Endothelial cell of umbilical vein (primary cell): ENCODE measurements around the gene PRRX2. TPM values are rescaled to one million over a fixed set of nuclear protein-coding genes. Genes with fewer than 3 reads are reported as not detected.
A peak's percentile ranks its signal among the peaks of the same experiment; 100 is the strongest.

Experiments used
- Bru-seq: library from RNA; stranded (reverse); fragments of 400-500 nt; gene quantifications from one replicate; lab custom pipeline; 2021; lab: Mats Ljungman, UMichigan
- BruChase-seq, 2 experiments: library from RNA; stranded (reverse); fragments of 400-500 nt; gene quantifications; one replicate each; lab custom pipeline; 2021; lab: Mats Ljungman, UMichigan
- BruUV-seq: library from RNA; stranded (reverse); fragments of 400-500 nt; replicated peaks from 2 replicates; lab custom pipeline; 2021; lab: Mats Ljungman, UMichigan
- CTCF ChIA-PET: fragments of 300-600, 350-600 bp; sonication (Branson Sonifier 250); formaldehyde crosslinking; loops from one replicate; lab custom pipeline; 2021; ENCODE audit warnings: antibody characterized with exemption, inconsistent platforms; lab: Charles Lee
- POLR2A ChIA-PET: fragments of 300-600, 350-600 bp; sonication (Branson Sonifier 250); formaldehyde crosslinking; loops from one replicate; lab custom pipeline; 2021; ENCODE audit warnings: antibody characterized with exemption, inconsistent platforms; lab: Charles Lee
- DNase-seq: peaks from one replicate; pipeline ENCODE4 v3.0.0-alpha.2; 2011; ENCODE audit warnings: low read depth, low spot score
- FAIRE-seq: peaks from 2 replicates; lab custom pipeline; 2011; peaks lifted over from hg19 to GRCh38; lab: Jason Lieb, UNC
- H2AFZ ChIP-seq: 2 replicates; pipeline ENCODE4 v1.6.0; 2012; ENCODE audit warnings: low read depth, low read length, control low read depth, inconsistent platforms
- H3K27ac ChIP-seq: 2 replicates; pipeline ENCODE4 v1.5.1; 2011; ENCODE audit warnings: low read depth, mild to moderate bottlenecking, control low read depth, low read length, moderate library complexity; ENCODE audit not compliant: insufficient read depth
- H3K27me3 ChIP-seq, 2 experiments: 2 replicates each; pipeline versions ENCODE4 v1.6.0 to v1.6.1; 2011; ENCODE audit warnings: low read length in 2 of 2, mixed read lengths in 1 of 2; ENCODE audit not compliant: control insufficient read depth in 2 of 2, insufficient read depth in 2 of 2
- H3K36me3 ChIP-seq, 2 experiments: 2 replicates in 1 of 2; 3 replicates in 1 of 2; pipeline ENCODE4 v1.5.1; 2011; ENCODE audit warnings: low read length in 2 of 2, mild to moderate bottlenecking in 1 of 2, moderate library complexity in 1 of 2; ENCODE audit not compliant: control insufficient read depth in 2 of 2, insufficient read depth in 2 of 2; ENCODE audit errors: extremely low read depth in 1 of 2
- H3K4me1 ChIP-seq: 3 replicates; pipeline ENCODE4 v1.5.1; 2011; ENCODE audit warnings: mild to moderate bottlenecking, low read length; ENCODE audit not compliant: control insufficient read depth, insufficient read depth; ENCODE audit errors: extremely low read depth
- H3K4me2 ChIP-seq: 2 replicates; pipeline ENCODE4 v1.6.1; 2011; ENCODE audit warnings: low read length, control low read depth, mixed read lengths; ENCODE audit not compliant: insufficient read depth
- H3K4me3 ChIP-seq, 3 experiments: fragments of 200-600 bp in 1 of 3; sonication (generic), shearing (Covaris generic) in 1 of 3; replicated peaks in 1 of 3; 2 replicates each; pipeline ENCODE4 v1.5.1; 2011 to 2016; ENCODE audit warnings: control low read depth in 3 of 3, low read length in 3 of 3, mild to moderate bottlenecking in 2 of 3, inconsistent platforms in 1 of 3, low read depth in 1 of 3, moderate library complexity in 1 of 3; ENCODE audit not compliant: insufficient read depth in 1 of 3
- H3K79me2 ChIP-seq: 2 replicates; pipeline ENCODE4 v1.6.0; 2012; ENCODE audit warnings: low read length, inconsistent platforms; ENCODE audit not compliant: control insufficient read depth, insufficient read depth
- H3K9ac ChIP-seq: replicated peaks from 2 replicates; pipeline ENCODE3; 2011; ENCODE audit warnings: low read length, control low read depth; ENCODE audit not compliant: insufficient read depth; ENCODE audit errors: extremely low read depth
- H3K9me1 ChIP-seq: replicated peaks from 3 replicates; pipeline ENCODE4 v1.6.0; 2011; ENCODE audit warnings: mild to moderate bottlenecking, low read length; ENCODE audit not compliant: control insufficient read depth, insufficient read depth; ENCODE audit errors: extremely low read depth
- H3K9me3 ChIP-seq: replicated peaks from 2 replicates; pipeline ENCODE4 v1.5.1; 2012; ENCODE audit warnings: low read length, inconsistent platforms; ENCODE audit not compliant: control insufficient read depth, insufficient read depth
- H4K20me1 ChIP-seq: replicated peaks from 2 replicates; pipeline ENCODE3; 2011; ENCODE audit warnings: mild to moderate bottlenecking, low read length; ENCODE audit not compliant: control insufficient read depth, insufficient read depth; ENCODE audit errors: extremely low read depth
- EZH2 ChIP-seq: IDR thresholded peaks from 2 replicates; pipeline ENCODE4 v1.6.1; 2012; ENCODE audit warnings: borderline replicate concordance, low read depth, mild to moderate bottlenecking, moderate library complexity, low read length, inconsistent platforms; ENCODE audit not compliant: severe bottlenecking
- JUN ChIP-seq: IDR thresholded peaks from 2 replicates; pipeline ENCODE4 v1.6.1; 2011; ENCODE audit warnings: borderline replicate concordance, low read depth; ENCODE audit not compliant: insufficient read length, insufficient read depth
- POLR2AphosphoS5 ChIP-seq: IDR thresholded peaks from 2 replicates; pipeline ENCODE4 v1.6.1; 2012; ENCODE audit warnings: low read depth, mild to moderate bottlenecking, control low read depth, low read length, moderate library complexity; ENCODE audit not compliant: insufficient read depth
- dilution Hi-C: fragments of 300-500 bp; cut with MboI; formaldehyde crosslinking; loops from one replicate; pipeline ENCODE4 v1.15.0; 2019; ENCODE audit warnings: low sequenced_read_pairs; ENCODE audit not compliant: extremely low pct_ligation_motif_present
- intact Hi-C: fragments of 100-400 bp; cut with micrococcal nuclease; formaldehyde crosslinking; loops from one replicate; pipeline ENCODE4 v1.10.0; 2022
- long read RNA-seq: library from polyadenylated mRNA; stranded (forward); transcript quantifications from one replicate; pipeline ENCODE4 v2.0.0, GENCODE V29; 2021
- polyA minus RNA-seq, 3 experiments: library from RNA; depleted of rRNA, polyadenylated mRNA; stranded (reverse); fragments of >200 nt; gene quantifications; 1 replicate in 1 of 3; 2 replicates in 2 of 3; pipeline ENCODE4 v1.2.3, GENCODE V29; 2011
- polyA plus RNA-seq, 4 experiments: library from polyadenylated mRNA; depleted of rRNA in 3 of 4; stranded (reverse) in 3 of 4; unstranded in 1 of 4; fragments of >200 nt; gene quantifications; 2 replicates each; pipeline versions ENCODE4 v1.2.1 to v1.2.3, GENCODE V29; 2011 to 2012; ENCODE audit warnings: missing spikeins in 1 of 4
- total RNA-seq: library from RNA; stranded (reverse); gene quantifications from 2 replicates; pipeline ENCODE4 v1.2.3, GENCODE V29; 2021
- TF ChIP-seq, protein P1 (sequence below), 2 donors: IDR thresholded peaks; 1 replicate in 1 of 2; 2 replicates in 1 of 2; pipeline ENCODE4 v1.5.1; 2011; ENCODE audit warnings: low read length in 2 of 2, mild to moderate bottlenecking in 2 of 2, moderate library complexity in 2 of 2, control low read depth in 1 of 2, inconsistent platforms in 1 of 2, low read depth in 1 of 2; ENCODE audit not compliant: insufficient read depth in 1 of 2; ENCODE audit errors: extremely low read depth in 1 of 2

PRRX2 gene
- 0.32 and 0.77 TPM in 2 replicates for total RNA-seq
- 0.19 and 0.30 TPM in 2 replicates for polyA plus RNA-seq
- polyA plus RNA-seq (2011; cell fraction: cytosol; rRNA removed) = 0.06 and 0.08 TPM in 2 replicates
- not detected in 2 replicates for polyA plus RNA-seq (2011; cell fraction: nucleus; rRNA removed)
- polyA plus RNA-seq (2012) = 0.78 and 2.2 TPM in 2 replicates
- not detected in 2 replicates for polyA minus RNA-seq
- polyA minus RNA-seq (2011; cell fraction: cytosol; rRNA and poly(A)+ RNA removed) = not detected
- not detected in 2 replicates for polyA minus RNA-seq (2011; cell fraction: nucleus; rRNA and poly(A)+ RNA removed)
- Bru-seq, nascent RNA = percentile 14 among the genes with signal in this experiment
- BruChase-seq, experiment 1, labeled RNA remaining after a 6-hour chase = percentile 14 among the genes with signal in this experiment
- BruChase-seq, experiment 2, labeled RNA remaining after a 2-hour chase = percentile 12 among the genes with signal in this experiment
- long read RNA-seq, partial matches to known transcripts = 0 of 1 reads
- long read RNA-seq, other reads (novel, unspliced or antisense) = 0 of 1 reads

DNA sequence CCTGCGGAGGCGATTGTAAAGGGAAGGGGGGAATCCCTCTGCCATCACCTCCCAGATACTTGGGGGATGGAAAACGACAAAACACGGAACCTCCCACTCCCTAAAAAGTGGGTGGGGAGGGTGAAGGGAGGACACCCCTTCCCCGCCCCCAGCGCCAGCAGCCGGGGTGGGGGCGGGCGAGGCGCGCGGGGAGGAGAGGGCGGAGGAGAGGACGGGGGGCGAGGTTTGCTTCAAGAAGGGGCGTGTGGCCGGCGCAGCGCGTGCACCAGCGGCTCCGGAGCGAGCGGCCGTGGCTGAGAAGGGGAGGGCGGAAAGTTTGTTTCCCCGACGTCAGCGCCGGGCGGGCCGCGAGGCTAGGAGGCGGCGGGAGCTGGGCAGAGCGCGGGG, at the start of gene PRRX2:
Gene PRRX2 (plus strand): TSS at position 259 of the 387 bp plus-strand sequence. CDS start 221 bp downstream, outside the sequence.
- Histone ChIP-seq H3K9me3 (no peaks in the 10 kb centered on the region), H3K4me1 (no peaks in the 10 kb centered on the region), H3K9ac (no peak within 1 kb of the TSS), H3K9me1 (no peaks in the 10 kb centered on the region), H3K4me2 (no peak within 1 kb of the TSS), H3K36me3 (no peaks in the 10 kb centered on the region), H3K4me3 (no peak within 1 kb of the TSS), H4K20me1 (no peaks in the 10 kb centered on the region), H3K79me2 (no peaks in the 10 kb centered on the region), H2AFZ (peak within 1 kb of the TSS; percentile 53), H3K27me3 (peaks cover 4 to 11% of the 10 kb centered on the region in 2 experiments), H3K27ac (no peak within 1 kb of the TSS)
- BruUV-seq = no TSS peak
- intact Hi-C loops (no loop called here), dilution Hi-C loops (no loop called here)
- ChIA-PET CTCF (no interaction called here), POLR2A (no interaction called here)
- TF ChIP-seq POLR2AphosphoS5 (no peak), EZH2 (peak; percentile 69), JUN (no peak)
- DNase-seq (no peak), FAIRE-seq (no peak)

DNA sequence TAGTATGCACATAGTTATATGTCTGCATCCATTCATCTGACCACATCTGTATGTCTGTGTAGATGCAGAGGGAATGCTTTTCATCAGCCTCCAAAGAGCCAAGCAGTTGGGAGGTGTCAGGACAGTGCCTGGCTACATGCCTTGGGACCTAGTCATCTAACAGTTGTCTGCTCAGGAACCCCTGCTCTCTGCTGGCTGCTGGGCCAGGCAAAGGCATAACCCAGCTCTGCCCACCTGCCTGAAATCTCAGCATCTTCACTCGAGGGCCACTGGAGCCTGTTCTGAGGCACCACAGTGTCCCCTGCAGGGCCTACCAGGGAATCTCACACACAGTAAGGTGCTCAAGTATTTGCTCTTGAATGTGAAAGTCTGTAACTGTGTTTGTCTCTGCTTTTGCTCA, 48.3 kb upstream of the PRRX2 start:
- Histone ChIP-seq H3K4me3 (no peak overlapping the region), H3K9ac (no peak overlapping the region), H3K79me2 (no peaks in the 10 kb centered on the region), H3K36me3 (no peaks in the 10 kb centered on the region), H3K27me3 (peaks cover 0 to 8% of the 10 kb centered on the region in 2 experiments), H4K20me1 (no peaks in the 10 kb centered on the region), H3K9me3 (no peaks in the 10 kb centered on the region), H3K4me2 (no peak overlapping the region), H3K27ac (no peak overlapping the region), H2AFZ (no peak overlapping the region), H3K4me1 (no peaks in the 10 kb centered on the region), H3K9me1 (no peaks in the 10 kb centered on the region)
- TF ChIP-seq, protein P1, sequence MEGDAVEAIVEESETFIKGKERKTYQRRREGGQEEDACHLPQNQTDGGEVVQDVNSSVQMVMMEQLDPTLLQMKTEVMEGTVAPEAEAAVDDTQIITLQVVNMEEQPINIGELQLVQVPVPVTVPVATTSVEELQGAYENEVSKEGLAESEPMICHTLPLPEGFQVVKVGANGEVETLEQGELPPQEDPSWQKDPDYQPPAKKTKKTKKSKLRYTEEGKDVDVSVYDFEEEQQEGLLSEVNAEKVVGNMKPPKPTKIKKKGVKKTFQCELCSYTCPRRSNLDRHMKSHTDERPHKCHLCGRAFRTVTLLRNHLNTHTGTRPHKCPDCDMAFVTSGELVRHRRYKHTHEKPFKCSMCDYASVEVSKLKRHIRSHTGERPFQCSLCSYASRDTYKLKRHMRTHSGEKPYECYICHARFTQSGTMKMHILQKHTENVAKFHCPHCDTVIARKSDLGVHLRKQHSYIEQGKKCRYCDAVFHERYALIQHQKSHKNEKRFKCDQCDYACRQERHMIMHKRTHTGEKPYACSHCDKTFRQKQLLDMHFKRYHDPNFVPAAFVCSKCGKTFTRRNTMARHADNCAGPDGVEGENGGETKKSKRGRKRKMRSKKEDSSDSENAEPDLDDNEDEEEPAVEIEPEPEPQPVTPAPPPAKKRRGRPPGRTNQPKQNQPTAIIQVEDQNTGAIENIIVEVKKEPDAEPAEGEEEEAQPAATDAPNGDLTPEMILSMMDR (IDR thresholded peaks at IDR 0.05; ENCODE audit: extremely low read depth in 1 of 2, insufficient read depth in 1 of 2, low read depth in 1 of 2, low read length in 2 of 2) = peak; percentile 41 to 46
- TF ChIP-seq EZH2 = no peak
- BruUV-seq = no TSS peak
- POLR2A ChIA-PET = interaction anchor here (1.0 kb wide), 1 partner anchor 439 kb away, joined by 3 read pairs; the partner anchor contains the start of gene IER5L
- CTCF ChIA-PET = interaction anchor here (2.3 to 6.9 kb wide), 4 partner anchors 7 to 486 kb away, joined by 10 to 89 read pairs (median 24); partner anchors contain the start of gene NTMT1
- peak; percentile 31 for DNase-seq
- dilution Hi-C loops = no loop called here
- FAIRE-seq = peak; percentile 74
- intact Hi-C loops = loop anchor here (10.0 kb wide), 1 partner anchor 612 kb away; no protein-coding TSS in a partner anchor
